Psoas muscle (tissue), 8 donors: ENCODE measurements around the gene SLC35F4. TPM values are rescaled to one million over a fixed set of nuclear protein-coding genes. Genes with fewer than 3 reads are reported as not detected.

ENCODE experiments used
- ATAC-seq, 4 donors: fragments of 200-7000 bp; cut with Tn5 transposase; one replicate each; pipeline ENCODE4 v1.9.1; 2020; ENCODE audit warnings: moderate library complexity in 3 of 4, mild to moderate bottlenecking in 2 of 4
- DNase-seq, 2 donors: peaks; one replicate each; pipeline ENCODE4 v3.0.0-alpha.2; 2020
- H3K27ac ChIP-seq: fragments of 200-600 bp; one replicate; pipeline ENCODE4 v1.8.0; 2022
- H3K27me3 ChIP-seq, 3 donors: fragments of 200-600 bp in 1 of 3; one replicate each; pipeline versions ENCODE4 v1.6.1 to v1.8.0; 2013 to 2022; ENCODE audit warnings: low read length in 2 of 3, mild to moderate bottlenecking in 2 of 3, moderate library complexity in 1 of 3; ENCODE audit not compliant: insufficient read depth in 3 of 3
- H3K36me3 ChIP-seq, 2 donors: fragments of 200-600 bp in 1 of 2; one replicate each; pipeline versions ENCODE4 v1.6.1 to v1.8.0; 2013 to 2022; ENCODE audit warnings: low read depth in 1 of 2, mild to moderate bottlenecking in 1 of 2, moderate library complexity in 1 of 2; ENCODE audit not compliant: insufficient read depth in 1 of 2
- H3K4me1 ChIP-seq: fragments of 200-600 bp; one replicate; pipeline ENCODE4 v1.8.0; 2022
- H3K4me3 ChIP-seq: fragments of 200-600 bp; one replicate; pipeline ENCODE4 v1.8.0; 2022; ENCODE audit warnings: mild to moderate bottlenecking
- H3K9me3 ChIP-seq: fragments of 200-600 bp; one replicate; pipeline ENCODE4 v1.8.0; 2022
- CTCF ChIP-seq: fragments of 200-600 bp; IDR thresholded peaks from one replicate; pipeline ENCODE4 v1.8.0; 2022; ENCODE audit warnings: antibody characterized with exemption
- WGBS, 3 donors: extraction: QIAGEN DNeasy Blood & Tissue Kit; methylation state at CpG; one replicate each; pipeline versions ENCODE4 v1.1.6 to v1.1.7; 2013; 5-methylcytosine and 5-hydroxymethylcytosine counted together
- intact Hi-C, 2 donors: fragments of 100-400 bp; cut with DNase I; formaldehyde crosslinking; loops; one replicate each; pipeline versions ENCODE4 v1.11.0 to v1.14.2; 2022
- polyA plus RNA-seq, 3 donors: library from polyadenylated mRNA; stranded (reverse); fragments of 200-250 nt; gene quantifications; one replicate each; pipeline ENCODE4 v1.2.3, GENCODE V29; 2013
- total RNA-seq, 4 donors: library from RNA; stranded (reverse); fragmentation: NEBNext Ultra II Directional in 2 of 4; extraction: Animal tissue kit (Norgen Biotek cat#: 25700) in 2 of 4; gene quantifications; one replicate each; pipeline versions ENCODE4 v1.2.1 to v1.2.4, GENCODE V29; 2021 to 2023
- donor health status: healthy with polysubstance abuse.
- donor health status: DM: no; HTN: no; CAD: no; lungs with moderate emphysema.
- donor health status: Bipolar disorder and iron deficiency.
- donor health status: healthy.
- donor health status: DM: yes; HTN: yes; CAD: no.
- donor health status: DM: no; HTN: no; CAD: no.
- donor health status: DM: no; HTN: no; CAD: no.
- donor health status: DM: yes; HTN: yes; CAD: no.

Gene SLC35F4
- total and polyA plus RNA-seq, 7 donors: not detected

DNA sequence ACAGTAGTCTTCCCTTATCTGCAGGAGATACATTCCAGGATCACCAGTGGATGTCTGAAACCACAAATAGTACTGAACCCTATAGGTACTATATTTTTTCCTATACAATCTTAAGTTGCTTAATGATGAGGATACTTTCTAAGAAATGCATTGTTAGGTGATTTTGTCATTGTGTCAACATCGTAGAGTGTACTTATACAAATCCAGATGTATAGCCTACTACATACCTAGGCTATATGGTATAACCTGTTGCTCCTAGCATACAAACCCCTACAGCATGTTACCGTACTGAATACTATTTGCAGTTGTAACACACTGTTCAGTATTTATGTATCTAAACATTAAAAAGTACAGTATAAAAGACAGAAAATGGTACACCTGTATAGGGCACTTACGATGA, 165.9 kb downstream of the SLC35F4 start:
- no peaks in the 10 kb centered on the region for H3K9me3 ChIP-seq
- WGBS, 3 donors: 42 to 70% (median 64%) methylated on average over 3 of the region's 3 CpGs
- no peak overlapping the region for H3K4me3 ChIP-seq
- DNase-seq (no peak), ATAC-seq (no peak)
- intact Hi-C loops: no loop called here
- no peak for TF ChIP-seq CTCF
- H3K4me1 ChIP-seq: no peaks in the 10 kb centered on the region
- no peak overlapping the region for H3K27ac ChIP-seq
- H3K36me3 ChIP-seq: no peaks in the 10 kb centered on the region
- no peaks in the 10 kb centered on the region for H3K27me3 ChIP-seq

DNA sequence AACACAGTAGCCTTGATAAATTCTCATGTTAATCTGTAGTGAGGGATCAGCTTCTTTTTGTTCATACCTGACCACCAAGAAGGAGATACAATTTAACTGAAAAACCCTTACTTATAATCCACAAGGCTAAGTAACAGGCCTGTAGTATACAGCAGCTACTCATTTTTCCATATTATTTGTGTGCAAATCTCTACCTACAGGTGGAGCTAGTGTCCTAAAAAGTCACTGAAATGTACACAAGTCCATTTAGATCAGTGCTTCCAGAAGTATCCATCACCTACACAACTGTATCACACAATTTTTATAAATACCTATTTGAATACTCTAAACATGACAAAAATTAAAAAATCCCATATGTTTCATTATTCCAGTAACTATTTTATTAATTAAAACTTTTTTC, 173.2 kb downstream of the SLC35F4 start:
- Histone ChIP-seq H3K27me3 (no peaks in the 10 kb centered on the region), H3K27ac (no peak overlapping the region), H3K4me3 (no peak overlapping the region), H3K36me3 (no peaks in the 10 kb centered on the region), H3K4me1 (no peaks in the 10 kb centered on the region), H3K9me3 (no peaks in the 10 kb centered on the region)
- TF ChIP-seq CTCF: no peak
- intact Hi-C loops: no loop called here
- no peak for DNase-seq
- no peak for ATAC-seq

DNA sequence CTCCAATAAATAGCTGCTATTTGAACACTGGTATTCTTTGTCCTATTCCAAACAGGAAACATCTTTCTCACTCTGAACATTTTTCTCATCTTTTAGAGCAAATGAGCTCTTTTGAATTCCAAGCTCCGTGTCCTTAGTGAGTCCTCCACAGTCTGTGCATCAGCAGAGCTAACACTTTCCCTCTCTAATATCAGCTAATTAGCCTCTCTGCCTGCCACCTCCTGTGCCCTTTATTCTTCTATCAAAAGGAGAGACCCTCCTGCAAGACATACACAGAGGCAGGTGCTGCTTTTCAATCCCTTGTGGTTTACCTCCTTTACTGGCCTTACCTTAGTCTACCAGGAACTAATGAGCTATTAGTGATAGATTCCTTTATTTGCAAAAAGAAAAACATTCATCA, 178.5 kb downstream of the SLC35F4 start:
- 69 to 80% (median 71%) methylated on average over 1 of the region's 1 CpG for WGBS, 3 donors
- H3K36me3 ChIP-seq: no peaks in the 10 kb centered on the region
- H3K27me3 ChIP-seq: no peaks in the 10 kb centered on the region
- ATAC-seq (no peak), DNase-seq (no peak)
- no peak overlapping the region for H3K4me3 ChIP-seq
- intact Hi-C loops: no loop called here
- H3K4me1 ChIP-seq: no peaks in the 10 kb centered on the region
- H3K9me3 ChIP-seq: no peaks in the 10 kb centered on the region
- H3K27ac ChIP-seq: no peak overlapping the region
- TF ChIP-seq CTCF: no peak

DNA sequence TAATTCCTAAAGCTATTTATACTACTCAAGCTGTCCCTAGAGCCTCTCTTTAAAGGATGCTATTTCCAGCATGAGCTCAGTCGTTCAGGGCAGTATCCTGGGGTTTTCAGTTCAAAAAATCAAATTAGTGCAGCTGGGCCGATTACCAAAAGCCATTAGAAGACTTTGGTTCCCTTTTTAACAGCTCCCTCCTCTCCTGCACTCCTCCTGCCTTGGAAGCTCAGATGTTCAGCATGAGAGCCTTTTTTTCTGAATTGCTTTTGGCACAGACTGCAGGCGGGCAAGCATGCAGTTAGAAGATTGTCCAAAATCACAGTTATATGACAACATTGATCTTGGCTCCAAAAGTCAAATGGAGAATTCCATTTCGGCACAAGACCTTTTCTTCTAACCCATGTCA, 179.6 kb downstream of the SLC35F4 start:
- Histone ChIP-seq H3K9me3 (no peaks in the 10 kb centered on the region), H3K4me1 (no peaks in the 10 kb centered on the region), H3K36me3 (no peaks in the 10 kb centered on the region), H3K27me3 (no peaks in the 10 kb centered on the region), H3K27ac (no peak overlapping the region), H3K4me3 (no peak overlapping the region)
- ATAC-seq: no peak
- intact Hi-C loops: no loop called here
- no peak for DNase-seq
- no peak for TF ChIP-seq CTCF
- WGBS, 3 donors: 41 to 62% (median 51%) methylated on average over 4 of the region's 4 CpGs

GRCh38 chr14:57671021-57671420, 194.9 kb downstream of the SLC35F4 start:
- Histone ChIP-seq H3K4me3 (no peak overlapping the region), H3K36me3 (no peaks in the 10 kb centered on the region), H3K27ac (no peak overlapping the region), H3K9me3 (peaks cover 4% of the 10 kb centered on the region), H3K4me1 (no peaks in the 10 kb centered on the region), H3K27me3 (peaks cover 0 to 2% (median 0%) of the 10 kb centered on the region in 3 donors)
- WGBS, 3 donors: 63 to 90% (median 88%) methylated on average over 3 of the region's 3 CpGs
- no peak for ATAC-seq
- DNase-seq: no peak
- intact Hi-C loops: no loop called here
- TF ChIP-seq CTCF: no peak
